Activated B cell treated with CpG ODN at 0.5 μM for 24 hours (primary cell): ENCODE results near the gene ADAM17. TPM values are rescaled to one million over a fixed set of nuclear protein-coding genes. Genes with fewer than 3 reads are reported as not detected.
A peak's percentile ranks its signal among the peaks of the same experiment; 100 is the strongest.

ENCODE experiments used
- ATAC-seq: fragments of 200-7000 bp; cut with Tn5 transposase; one replicate; pipeline ENCODE4 v1.10.0; 2021; ENCODE audit warnings: low read depth, mild to moderate bottlenecking, moderate library complexity
- CTCF ChIA-PET: fragments of 350-600 bp; sonication (Branson Sonifier 250); formaldehyde crosslinking; loops from one replicate; lab custom pipeline; 2021; ENCODE audit warnings: antibody characterized with exemption; lab: Charles Lee
- POLR2A ChIA-PET: fragments of 350-600 bp; sonication (Branson Sonifier 250); formaldehyde crosslinking; loops from one replicate; lab custom pipeline; 2021; ENCODE audit warnings: antibody characterized with exemption; lab: Charles Lee
- DNase-seq: peaks from one replicate; pipeline ENCODE4 v3.0.0; 2022
- H3K27ac Mint-ChIP-seq: one replicate; pipeline ENCODE4 v1.8.0; 2020; ENCODE audit warnings: mixed read lengths
- H3K27me3 Mint-ChIP-seq: one replicate; pipeline ENCODE4 v1.8.0; 2021; ENCODE audit warnings: mixed read lengths
- H3K36me3 Mint-ChIP-seq: one replicate; pipeline ENCODE4 v1.8.0; 2021; ENCODE audit warnings: low read depth, mixed read lengths
- H3K4me1 Mint-ChIP-seq: one replicate; pipeline ENCODE4 v1.8.0; 2021; ENCODE audit warnings: mixed read lengths
- H3K4me3 Mint-ChIP-seq: one replicate; pipeline ENCODE4 v1.8.0; 2020; ENCODE audit warnings: mild to moderate bottlenecking, mixed read lengths
- H3K9me3 Mint-ChIP-seq: one replicate; pipeline ENCODE4 v1.8.0; 2020; ENCODE audit warnings: mixed read lengths
- intact Hi-C: fragments of 100-400 bp; cut with micrococcal nuclease; formaldehyde crosslinking; loops from one replicate; pipeline ENCODE4 v1.15.1; 2024
- total RNA-seq: library from RNA; stranded (reverse); gene quantifications from 2 replicates; pipeline ENCODE4 v1.2.3, GENCODE V29; 2022
- TF ChIP-seq, protein P1 (sequence below): fragments of 200-600 bp; IDR thresholded peaks from one replicate; pipeline ENCODE4 v1.8.0; 2022; ENCODE audit warnings: antibody characterized with exemption, mild to moderate bottlenecking

The ADAM17 gene
- total RNA-seq, 1 donor from 2014 or later = 39.5 TPM

DNA sequence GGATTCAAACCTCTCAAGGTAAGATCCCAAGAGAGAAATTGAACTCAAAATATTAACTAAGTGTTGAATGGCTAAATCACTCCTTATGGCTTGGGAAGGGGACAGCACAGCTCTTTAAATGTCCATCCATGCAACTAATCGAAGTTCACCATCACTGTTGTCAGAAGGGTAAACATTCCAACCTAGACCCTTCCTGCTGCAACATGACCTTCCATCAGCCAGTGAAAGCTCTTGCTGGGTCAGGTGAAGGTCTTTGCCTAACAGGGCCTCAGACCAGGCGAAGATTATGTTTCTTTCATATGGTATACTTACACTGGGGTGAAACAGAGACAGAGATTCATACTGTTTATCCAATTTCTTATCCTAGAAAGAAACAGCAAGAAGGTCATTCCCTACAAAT, 64.8 kb downstream of the ADAM17 start:
- DNase-seq (no peak), ATAC-seq (no peak)
- CTCF ChIA-PET = no interaction called here
- Mint-ChIP-seq H3K4me3 (no peak overlapping the region), H3K4me1 (no peaks in the 10 kb centered on the region), H3K36me3 (peaks cover 91% of the 10 kb centered on the region), H3K27ac (peak overlapping the region; percentile 53), H3K27me3 (no peaks in the 10 kb centered on the region), H3K9me3 (no peaks in the 10 kb centered on the region)
- TF ChIP-seq, protein P1, sequence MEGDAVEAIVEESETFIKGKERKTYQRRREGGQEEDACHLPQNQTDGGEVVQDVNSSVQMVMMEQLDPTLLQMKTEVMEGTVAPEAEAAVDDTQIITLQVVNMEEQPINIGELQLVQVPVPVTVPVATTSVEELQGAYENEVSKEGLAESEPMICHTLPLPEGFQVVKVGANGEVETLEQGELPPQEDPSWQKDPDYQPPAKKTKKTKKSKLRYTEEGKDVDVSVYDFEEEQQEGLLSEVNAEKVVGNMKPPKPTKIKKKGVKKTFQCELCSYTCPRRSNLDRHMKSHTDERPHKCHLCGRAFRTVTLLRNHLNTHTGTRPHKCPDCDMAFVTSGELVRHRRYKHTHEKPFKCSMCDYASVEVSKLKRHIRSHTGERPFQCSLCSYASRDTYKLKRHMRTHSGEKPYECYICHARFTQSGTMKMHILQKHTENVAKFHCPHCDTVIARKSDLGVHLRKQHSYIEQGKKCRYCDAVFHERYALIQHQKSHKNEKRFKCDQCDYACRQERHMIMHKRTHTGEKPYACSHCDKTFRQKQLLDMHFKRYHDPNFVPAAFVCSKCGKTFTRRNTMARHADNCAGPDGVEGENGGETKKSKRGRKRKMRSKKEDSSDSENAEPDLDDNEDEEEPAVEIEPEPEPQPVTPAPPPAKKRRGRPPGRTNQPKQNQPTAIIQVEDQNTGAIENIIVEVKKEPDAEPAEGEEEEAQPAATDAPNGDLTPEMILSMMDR = no peak
- POLR2A ChIA-PET = interaction anchor here (0.9 to 1.3 kb wide), 2 partner anchors 17 to 46 kb away, joined by 3 read pairs; no protein-coding TSS in a partner anchor
- intact Hi-C loops = no loop called here

DNA sequence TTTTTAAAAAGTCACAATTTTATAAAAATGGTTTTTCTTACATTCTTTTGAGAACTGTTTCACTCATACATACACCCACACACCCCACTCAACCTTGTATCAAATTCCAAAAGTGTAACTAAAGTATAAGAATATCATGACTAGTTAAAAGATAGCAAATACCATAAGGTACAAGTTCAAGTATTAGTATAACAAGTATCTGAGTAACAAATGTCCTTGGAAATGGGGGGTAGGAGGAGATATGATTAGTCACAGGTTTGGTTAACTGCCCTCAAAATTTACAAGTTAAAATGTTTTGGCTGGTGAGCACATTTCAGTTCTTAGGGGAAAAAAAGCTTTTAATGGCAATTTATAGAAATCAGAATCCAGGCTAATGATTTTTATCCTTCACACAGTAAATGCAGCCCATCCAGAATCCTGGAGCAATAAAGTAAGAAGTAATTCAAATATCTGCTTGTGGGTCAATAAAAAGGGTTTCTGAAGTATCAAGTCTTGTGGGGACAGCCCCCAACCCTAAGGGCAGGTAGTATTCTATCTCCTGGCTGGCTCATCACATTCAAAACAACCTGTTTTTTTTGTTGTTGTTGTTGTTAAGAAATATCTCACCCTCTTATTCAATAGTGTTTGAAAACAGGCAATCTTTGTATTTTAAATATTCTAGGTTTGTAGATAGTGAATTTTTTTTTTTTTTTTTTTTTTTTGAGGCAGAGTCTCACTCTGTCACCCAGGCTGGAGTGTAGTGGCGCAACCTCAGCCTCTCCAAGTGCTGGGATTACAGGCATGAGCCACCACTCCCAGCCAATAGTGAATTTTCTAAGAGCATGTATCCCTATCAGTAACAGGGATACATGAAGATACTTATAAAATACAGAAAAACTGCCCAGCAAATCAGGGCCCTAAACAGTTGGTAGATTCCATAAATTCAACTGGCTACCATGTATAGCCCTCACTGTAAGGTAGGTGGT, 66.8 kb downstream of the ADAM17 start:
- intact Hi-C loops = no loop called here

DNA sequence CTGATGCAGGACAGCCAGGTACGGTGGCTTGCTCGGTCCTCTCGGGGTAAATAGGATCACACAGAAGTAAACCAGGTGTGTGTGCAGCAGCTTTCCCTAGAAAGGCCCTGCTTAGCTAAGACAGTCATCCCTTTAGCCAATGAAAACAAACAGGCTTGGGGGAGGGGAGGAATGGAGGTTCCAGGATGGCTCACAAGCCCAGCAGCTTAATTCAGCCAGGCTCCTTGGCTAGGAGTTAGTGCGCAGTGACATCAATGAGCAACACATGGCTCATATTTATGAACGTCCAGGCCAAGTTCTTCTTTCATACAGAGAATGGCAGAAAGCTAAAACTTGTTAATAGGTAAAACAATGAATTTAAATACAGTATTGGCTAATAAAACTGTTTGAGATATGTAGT, 71.1 kb downstream of the ADAM17 start:
- peaks cover 90% of the 10 kb centered on the region for H3K36me3 Mint-ChIP-seq
- intact Hi-C loops = loop anchor here (5.0 kb wide), 1 partner anchor 53 kb away; no protein-coding TSS in a partner anchor
- ChIA-PET CTCF (no interaction called here), POLR2A (no interaction called here)
- peaks cover 5% of the 10 kb centered on the region for H3K4me1 Mint-ChIP-seq
- no peak for ATAC-seq
- no peak overlapping the region for H3K4me3 Mint-ChIP-seq
- no peaks in the 10 kb centered on the region for H3K9me3 Mint-ChIP-seq
- H3K27ac Mint-ChIP-seq = no peak overlapping the region
- no peak for DNase-seq
- no peaks in the 10 kb centered on the region for H3K27me3 Mint-ChIP-seq
- TF ChIP-seq, protein P1 = no peak

More for the DNA sequence above, 66.8 kb downstream of the ADAM17 start:
- Mint-ChIP-seq H3K27me3 (no peaks in the 10 kb centered on the region), H3K4me3 (no peak overlapping the region), H3K4me1 (no peaks in the 10 kb centered on the region), H3K36me3 (peaks cover 96% of the 10 kb centered on the region), H3K9me3 (no peaks in the 10 kb centered on the region), H3K27ac (no peak overlapping the region)
- no peak for DNase-seq
- POLR2A ChIA-PET = no interaction called here
- ATAC-seq = no peak
- CTCF ChIA-PET = no interaction called here
- TF ChIP-seq, protein P1 = no peak

DNA sequence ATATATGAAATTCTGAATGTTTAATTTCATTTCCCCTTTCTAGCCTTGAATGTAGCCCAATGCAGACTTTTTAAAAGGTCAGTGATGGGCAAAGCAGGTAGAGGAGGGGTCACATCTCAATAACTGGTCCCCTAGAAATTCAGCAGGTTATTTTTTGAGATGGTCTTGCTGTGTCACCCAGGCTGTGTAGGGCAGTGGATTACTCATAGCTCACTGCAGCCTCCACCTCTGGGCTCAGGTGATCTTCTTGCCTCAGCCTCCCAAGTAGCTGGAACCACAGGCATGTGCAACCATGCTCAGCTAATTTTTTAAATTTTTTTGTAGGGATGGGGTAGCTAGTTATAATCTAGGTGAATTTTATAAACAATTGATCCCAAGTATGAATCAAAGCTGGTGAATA, 72.5 kb downstream of the ADAM17 start:
- Mint-ChIP-seq H3K4me3 (no peak overlapping the region), H3K9me3 (no peaks in the 10 kb centered on the region), H3K36me3 (peaks cover 91% of the 10 kb centered on the region), H3K4me1 (peaks cover 10% of the 10 kb centered on the region), H3K27ac (peak overlapping the region; percentile 18), H3K27me3 (no peaks in the 10 kb centered on the region)
- ChIA-PET POLR2A (no interaction called here), CTCF (interaction anchor here (0.6 kb wide), 1 partner anchor 35 kb away, joined by 3 read pairs; no protein-coding TSS in a partner anchor)
- TF ChIP-seq, protein P1 = no peak
- intact Hi-C loops = loop anchor here (5.0 kb wide), 1 partner anchor 54 kb away; no protein-coding TSS in a partner anchor
- no peak for DNase-seq
- ATAC-seq = no peak

DNA sequence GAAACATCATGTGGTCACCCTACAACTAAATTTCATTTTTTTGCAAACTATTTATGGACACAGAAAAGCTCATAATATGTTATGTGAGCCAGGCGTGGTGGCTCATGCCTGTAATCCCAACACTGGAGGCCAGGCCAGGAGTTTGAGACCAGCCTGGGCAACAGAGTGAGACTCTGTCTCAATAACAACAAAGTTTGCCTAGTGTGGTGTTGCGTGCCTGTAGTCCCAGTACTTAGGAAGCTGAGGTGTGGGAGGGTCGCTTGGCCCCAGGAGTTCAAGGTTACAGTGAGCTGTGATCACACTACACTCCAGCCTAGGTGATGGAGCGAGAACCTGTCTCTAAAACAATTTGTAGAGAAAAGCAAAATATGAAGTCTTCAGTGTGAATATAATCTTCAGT, 75.5 kb downstream of the ADAM17 start:
- ChIA-PET CTCF (interaction anchor here (1.0 kb wide), 1 partner anchor 10 kb away, joined by 3 read pairs; no protein-coding TSS in a partner anchor), POLR2A (interaction anchor here (0.7 kb wide), 1 partner anchor 823 kb away, joined by 3 read pairs; the partner anchor contains the start of gene HPCAL1)
- DNase-seq (no peak), ATAC-seq (no peak)
- H3K4me1 Mint-ChIP-seq = peaks cover 33% of the 10 kb centered on the region
- intact Hi-C loops = loop anchor here (5.0 kb wide), 1 partner anchor 57 kb away; no protein-coding TSS in a partner anchor
- no peak overlapping the region for H3K4me3 Mint-ChIP-seq
- H3K36me3 Mint-ChIP-seq = peaks cover 67% of the 10 kb centered on the region
- H3K27me3 Mint-ChIP-seq = no peaks in the 10 kb centered on the region
- peak overlapping the region; percentile 36 for H3K27ac Mint-ChIP-seq
- TF ChIP-seq, protein P1 = no peak
- no peaks in the 10 kb centered on the region for H3K9me3 Mint-ChIP-seq
